Mesenchymal stem cell (in vitro differentiated cells and primary cell): Measurements from ENCODE around the gene C19orf18.
"Not testable (repeated sequence)": the region's sequence is repeated elsewhere in the genome, so short reads cannot be mapped to it uniquely, and the experiment has no call there.

Source experiments
- DNase-seq: peaks from one replicate; pipeline ENCODE4 v3.0.0-alpha.2; 2013
- H2AFZ ChIP-seq: one replicate; pipeline ENCODE4 v1.6.1; 2013; ENCODE audit warnings: low read depth, mild to moderate bottlenecking, control low read depth, inconsistent platforms, low read length, moderate library complexity
- H2AK5ac ChIP-seq: 2 replicates; pipeline ENCODE4 v1.6.1; 2013; ENCODE audit warnings: low read length, moderate library complexity, mild to moderate bottlenecking, inconsistent platforms; ENCODE audit not compliant: severe bottlenecking
- H2BK120ac ChIP-seq: one replicate; pipeline ENCODE4 v1.6.1; 2013; ENCODE audit warnings: low read depth, mild to moderate bottlenecking, inconsistent platforms, low read length, moderate library complexity
- H2BK12ac ChIP-seq, 2 experiments: one replicate each; pipeline ENCODE4 v1.6.1; 2013; ENCODE audit warnings: inconsistent platforms in 2 of 2, low read length in 2 of 2, mild to moderate bottlenecking in 2 of 2, moderate library complexity in 2 of 2, control low read depth in 1 of 2
- H2BK15ac ChIP-seq: one replicate; pipeline ENCODE4 v1.6.1; 2013; ENCODE audit warnings: mild to moderate bottlenecking, low read depth, inconsistent platforms; ENCODE audit not compliant: poor library complexity, severe bottlenecking
- H2BK5ac ChIP-seq: 2 replicates; pipeline ENCODE4 v1.6.1; 2013; ENCODE audit warnings: low read depth, mild to moderate bottlenecking, low read length, control low read depth, inconsistent platforms; ENCODE audit not compliant: poor library complexity, severe bottlenecking
- H3K14ac ChIP-seq, 2 experiments: one replicate each; pipeline ENCODE4 v1.6.1; 2013; ENCODE audit warnings: inconsistent platforms in 2 of 2, low read length in 2 of 2, control low read depth in 1 of 2, mild to moderate bottlenecking in 1 of 2, moderate library complexity in 1 of 2
- H3K18ac ChIP-seq, 2 experiments: one replicate each; pipeline ENCODE4 v1.6.1; 2013; ENCODE audit warnings: inconsistent platforms in 2 of 2, low read length in 2 of 2, control low read depth in 1 of 2, low read depth in 1 of 2, mild to moderate bottlenecking in 1 of 2
- H3K23ac ChIP-seq, 2 experiments: one replicate each; pipeline ENCODE4 v1.6.1; 2013; ENCODE audit warnings: inconsistent platforms in 2 of 2, low read length in 2 of 2, mild to moderate bottlenecking in 2 of 2, moderate library complexity in 2 of 2, control low read depth in 1 of 2
- H3K27ac ChIP-seq: 2 replicates; pipeline ENCODE4 v1.5.1; 2013; ENCODE audit warnings: mild to moderate bottlenecking, moderate library complexity, low read length, control low read depth, inconsistent platforms; ENCODE audit not compliant: poor library complexity, severe bottlenecking
- H3K27me3 ChIP-seq, 2 experiments: 2 replicates each; pipeline versions ENCODE4 v1.6.1 to v1.7.0; 2013; ENCODE audit warnings: low read length in 2 of 2, mild to moderate bottlenecking in 2 of 2, moderate library complexity in 2 of 2, control low read depth in 1 of 2, inconsistent platforms in 1 of 2; ENCODE audit not compliant: control insufficient read depth in 1 of 2, insufficient read depth in 1 of 2
- H3K36me3 ChIP-seq, 2 experiments: 2 replicates each; pipeline versions ENCODE4 v1.6.1 to v1.7.0; 2013; ENCODE audit warnings: low read length in 2 of 2, control low read depth in 1 of 2, inconsistent platforms in 1 of 2, low read depth in 1 of 2, mild to moderate bottlenecking in 1 of 2; ENCODE audit not compliant: insufficient read depth in 2 of 2, control insufficient read depth in 1 of 2
- H3K4ac ChIP-seq, 2 experiments: one replicate each; pipeline ENCODE4 v1.6.1; 2013; ENCODE audit warnings: inconsistent platforms in 2 of 2, low read length in 2 of 2, mild to moderate bottlenecking in 2 of 2, moderate library complexity in 2 of 2, control low read depth in 1 of 2, low read depth in 1 of 2
- H3K4me1 ChIP-seq: 2 replicates; pipeline ENCODE4 v1.6.1; 2013; ENCODE audit warnings: low read depth, low read length, control low read depth; ENCODE audit not compliant: control insufficient read depth, insufficient read depth
- H3K4me2 ChIP-seq: 2 replicates; pipeline ENCODE4 v1.6.1; 2013; ENCODE audit warnings: low read length, mild to moderate bottlenecking, inconsistent platforms; ENCODE audit not compliant: poor library complexity, severe bottlenecking
- H3K4me3 ChIP-seq, 2 experiments: 2 replicates each; pipeline versions ENCODE4 v1.5.1 to v1.7.0; 2013; ENCODE audit warnings: low read length in 2 of 2, mild to moderate bottlenecking in 2 of 2, control low read depth in 1 of 2, low read depth in 1 of 2; ENCODE audit not compliant: insufficient read depth in 1 of 2
- H3K79me1 ChIP-seq: replicated peaks from 2 replicates; pipeline ENCODE4 v1.6.1; 2013; ENCODE audit warnings: mild to moderate bottlenecking, control low read depth, low read length, inconsistent platforms; ENCODE audit not compliant: poor library complexity, severe bottlenecking
- H3K9ac ChIP-seq: 2 replicates; pipeline ENCODE4 v1.7.0; 2013; ENCODE audit warnings: mild to moderate bottlenecking, low read length, moderate library complexity
- H3K9me3 ChIP-seq: 2 replicates; pipeline ENCODE4 v1.7.0; 2013; ENCODE audit warnings: mild to moderate bottlenecking, low read length; ENCODE audit not compliant: control insufficient read depth
- H4K8ac ChIP-seq: one replicate; pipeline ENCODE4 v1.6.1; 2013; ENCODE audit warnings: inconsistent platforms, mild to moderate bottlenecking, low read length, moderate library complexity
- H4K91ac ChIP-seq: one replicate; pipeline ENCODE4 v1.6.1; 2013; ENCODE audit warnings: mild to moderate bottlenecking, low read length, inconsistent platforms
- WGBS: methylation state at CpG from one replicate; pipeline ENCODE4 v1.1.7; 2013; ENCODE audit warnings: mixed read lengths; 5-methylcytosine and 5-hydroxymethylcytosine counted together

C19orf18 gene

GRCh38 chr19:57916168-57916995 lies 58.0 kb downstream of the C19orf18 start, which contains the start of gene ZNF417:
Gene ZNF417 (minus strand): TSS chr19:57916592. CDS start chr19:57916411, 181 bp downstream.
- H3K27me3 ChIP-seq, H2BK120ac ChIP-seq, H3K4me1 ChIP-seq, H4K91ac ChIP-seq, H2BK12ac ChIP-seq, H3K27ac ChIP-seq, H2BK5ac ChIP-seq, H2BK15ac ChIP-seq: not testable (repeated sequence)
- Histone ChIP-seq H3K4ac (peak within 1 kb of the TSS; percentile 9 to 79), H3K9ac (peak within 1 kb of the TSS; percentile 94), H3K9me3 (peaks cover 10% of the 10 kb centered on the region), H3K4me2 (peak within 1 kb of the TSS; percentile 95), H2AFZ (peak within 1 kb of the TSS; percentile 83), H3K36me3 (peaks cover 34 to 41% of the 10 kb centered on the region in 2 experiments), H3K18ac (peak within 1 kb of the TSS; percentile 5 to 78), H2AK5ac (peak within 1 kb of the TSS; percentile 65), H3K23ac (peak within 1 kb of the TSS in 1 of 2 experiments; percentile 90), H3K79me1 (peaks cover 26% of the 10 kb centered on the region), H3K14ac (peak within 1 kb of the TSS in 1 of 2 experiments; percentile 14), H4K8ac (peak within 1 kb of the TSS; percentile 89), H3K4me3 (peak within 1 kb of the TSS; percentile 84 to 91)
- peak; percentile 97 for DNase-seq
- under 1% methylated on average over 51 of the region's 51 CpGs for WGBS

- WGBS: 98% methylated on average over 3 of the region's 3 CpGs
- no peak overlapping the region for H2BK12ac ChIP-seq
- no peak overlapping the region for H3K27ac ChIP-seq
Measured at GRCh38 chr19:57914531-57914930, 59.8 kb downstream of the C19orf18 start.

More at GRCh38 chr19:57914531-57914930, 59.8 kb downstream of the C19orf18 start:
- no peak for DNase-seq
- Histone ChIP-seq H3K36me3 (peaks cover 35 to 43% of the 10 kb centered on the region in 2 experiments), H3K4me2 (no peak overlapping the region), H3K4me1 (peaks cover 2% of the 10 kb centered on the region), H3K14ac (no peak overlapping the region), H3K27me3 (no peaks in the 10 kb centered on the region), H3K4me3 (no peak overlapping the region), H2BK120ac (no peak overlapping the region), H4K91ac (no peak overlapping the region), H2AFZ (no peak overlapping the region), H2AK5ac (no peak overlapping the region), H3K9me3 (peaks cover 15% of the 10 kb centered on the region), H3K23ac (no peak overlapping the region), H2BK15ac (no peak overlapping the region), H3K4ac (no peak overlapping the region), H3K9ac (no peak overlapping the region), H3K79me1 (peaks cover 18% of the 10 kb centered on the region), H2BK5ac (no peak overlapping the region), H4K8ac (no peak overlapping the region), H3K18ac (no peak overlapping the region)
